Measurements from ENCODE around the gene PDE10A. TPM values are rescaled to one million over a fixed set of nuclear protein-coding genes. Genes with fewer than 3 reads are reported as not detected.

Gene PDE10A
- total and polyA plus RNA-seq, 9 of the 15 experiments (the other 6 are each of a cell fraction or from before 2014, with no cell fraction given): 0.04 TPM; not detected in 8

GRCh38 chr6:165301372-165302246, 361.4 kb downstream of the PDE10A start (continued):
- TF ChIP-seq, protein P1, sequence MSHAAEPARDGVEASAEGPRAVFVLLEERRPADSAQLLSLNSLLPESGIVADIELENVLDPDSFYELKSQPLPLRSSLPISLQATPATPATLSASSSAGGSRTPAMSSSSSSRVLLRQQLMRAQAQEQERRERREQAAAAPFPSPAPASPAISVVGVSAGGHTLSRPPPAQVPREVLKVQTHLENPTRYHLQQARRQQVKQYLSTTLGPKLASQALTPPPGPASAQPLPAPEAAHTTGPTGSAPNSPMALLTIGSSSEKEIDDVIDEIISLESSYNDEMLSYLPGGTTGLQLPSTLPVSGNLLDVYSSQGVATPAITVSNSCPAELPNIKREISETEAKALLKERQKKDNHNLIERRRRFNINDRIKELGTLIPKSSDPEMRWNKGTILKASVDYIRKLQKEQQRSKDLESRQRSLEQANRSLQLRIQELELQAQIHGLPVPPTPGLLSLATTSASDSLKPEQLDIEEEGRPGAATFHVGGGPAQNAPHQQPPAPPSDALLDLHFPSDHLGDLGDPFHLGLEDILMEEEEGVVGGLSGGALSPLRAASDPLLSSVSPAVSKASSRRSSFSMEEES (CRISPR knock-in tag; IDR thresholded peaks at IDR 0.05): no peak

- FAIRE-seq (no peak), DNase-seq (ENCODE audit: extremely low read depth in 1 of 4, low spot score in 3 of 4) (no peak), ATAC-seq (no peak)
- Histone ChIP-seq H3K9me1 (ENCODE audit: control insufficient read depth, insufficient read depth, low read length) (no peaks in the 10 kb centered on the region), H3K27me3 (ENCODE audit: control insufficient read depth in 2 of 2, insufficient read depth in 2 of 2, low read length in 2 of 2) (no peaks in the 10 kb centered on the region), H3K79me2 (ENCODE audit: control insufficient read depth, insufficient read depth, low read length) (no peaks in the 10 kb centered on the region), H3K9me3 (replicated peaks; ENCODE audit: control insufficient read depth, insufficient read depth, low read depth, low read length) (no peaks in the 10 kb centered on the region), H3K9ac (ENCODE audit: insufficient read depth in 1 of 2, low read depth in 2 of 2, low read length in 2 of 2) (no peak overlapping the region), H4K20me1 (replicated peaks; ENCODE audit: control insufficient read depth, insufficient read depth, low read length) (no peaks in the 10 kb centered on the region), H3K27ac (ENCODE audit: extremely low read depth, low read depth, low read length) (no peak overlapping the region), H3K36me3 (ENCODE audit: control insufficient read depth, insufficient read depth, low read length) (no peaks in the 10 kb centered on the region), H3K4me2 (ENCODE audit: insufficient read depth, low read length) (no peak overlapping the region), H3K4me3 (no peak overlapping the region), H2AFZ (ENCODE audit: low read depth, low read length) (no peak overlapping the region), H3K4me1 (replicated peaks in 1 of 2; ENCODE audit: control insufficient read depth in 2 of 2, insufficient read depth in 2 of 2, low read length in 2 of 2) (no peaks in the 10 kb centered on the region)
- in situ Hi-C loops (cut with MboI) (no loop called here), intact Hi-C loops (cut with micrococcal nuclease) (no loop called here)
- TF ChIP-seq ELF1 (tag; IDR thresholded peaks at IDR 0.05) (no peak), ZFP30 (CRISPR knock-in tag; IDR thresholded peaks at IDR 0.05; ENCODE audit: borderline replicate concordance) (no peak)
- CTCF ChIA-PET (ENCODE audit: low intra/inter-chr PET ratio): no interaction called here
- POLR2A ChIA-PET: no interaction called here
- no TSS peak for BruUV-seq (replicated peaks)
- 0% methylated on average over 13 of the region's 13 CpGs for WGBS (ENCODE audit: insufficient coverage, low coverage, missing lambda C conversion rate)
Measured at GRCh38 chr6:165300422-165300936, 362.6 kb downstream of the PDE10A start.
